Neural crest cell (in vitro differentiated cells): Measurements from ENCODE around the gene FCRL5. TPM values are rescaled to one million over a fixed set of nuclear protein-coding genes. Genes with fewer than 3 reads are reported as not detected.
"Not testable (repeated sequence)": the region's sequence is repeated elsewhere in the genome, so short reads cannot be mapped to it uniquely, and the experiment has no call there.

ENCODE experiments used
- DNase-seq: peaks from one replicate; pipeline ENCODE4 v3.0.0; 2021; ENCODE audit warnings: low read depth, mixed read lengths, low spot score
- H3K27ac Mint-ChIP-seq: one replicate; pipeline ENCODE4 v1.8.0; 2021; ENCODE audit warnings: mild to moderate bottlenecking, mixed read lengths; ENCODE audit not compliant: unreplicated experiment
- H3K27me3 Mint-ChIP-seq: 2 replicates; pipeline ENCODE4 v1.8.0; 2021; ENCODE audit warnings: low read depth, mild to moderate bottlenecking, mixed read lengths
- H3K36me3 Mint-ChIP-seq: 2 replicates; pipeline ENCODE4 v1.8.0; 2021; ENCODE audit warnings: low read depth, mild to moderate bottlenecking, mixed read lengths
- H3K4me1 Mint-ChIP-seq: 2 replicates; pipeline ENCODE4 v1.8.0; 2021; ENCODE audit warnings: mixed read lengths
- H3K4me3 Mint-ChIP-seq: one replicate; pipeline ENCODE4 v1.8.0; 2021; ENCODE audit warnings: mild to moderate bottlenecking, mixed read lengths
- H3K9me3 Mint-ChIP-seq: 2 replicates; pipeline ENCODE4 v1.8.0; 2021; ENCODE audit warnings: mixed read lengths
- total RNA-seq: library from RNA; stranded (reverse); gene quantifications from 2 replicates; pipeline ENCODE4 v1.2.1, GENCODE V29; 2021
- TF ChIP-seq, protein P1 (sequence below): fragments of 200-600 bp; sonication (generic); conservative IDR thresholded peaks from 2 replicates; pipeline ENCODE4 v1.5.0; 2021; ENCODE audit warnings: antibody characterized with exemption, mild to moderate bottlenecking

FCRL5 gene
- total RNA-seq, 1 donor from 2014 or later, result not detected

DNA sequence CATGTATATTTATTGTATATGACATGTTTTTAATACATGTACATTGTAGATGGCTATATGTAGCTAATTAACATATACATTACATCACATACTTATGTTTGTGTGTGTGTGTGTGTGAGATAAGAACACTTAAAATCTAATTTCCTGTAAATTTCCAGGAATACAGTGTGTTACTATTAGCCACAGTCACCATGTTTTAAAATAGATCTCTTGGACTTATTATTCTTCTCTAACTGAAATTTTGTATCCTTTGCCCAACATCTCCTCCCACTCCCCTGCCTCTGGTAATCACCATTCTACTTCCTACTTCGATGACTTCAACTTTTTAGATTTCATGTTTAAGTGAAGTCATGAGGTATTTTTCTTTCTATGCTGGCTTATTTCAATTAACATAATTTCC is 64.8 kb downstream of the FCRL5 start:
- Mint-ChIP-seq H3K27me3 (peaks cover 25% of the 10 kb centered on the region), H3K36me3 (no peaks in the 10 kb centered on the region), H3K27ac (no peak overlapping the region), H3K4me3 (no peak overlapping the region), H3K4me1 (no peaks in the 10 kb centered on the region), H3K9me3 (no peaks in the 10 kb centered on the region)
- TF ChIP-seq, protein P1, sequence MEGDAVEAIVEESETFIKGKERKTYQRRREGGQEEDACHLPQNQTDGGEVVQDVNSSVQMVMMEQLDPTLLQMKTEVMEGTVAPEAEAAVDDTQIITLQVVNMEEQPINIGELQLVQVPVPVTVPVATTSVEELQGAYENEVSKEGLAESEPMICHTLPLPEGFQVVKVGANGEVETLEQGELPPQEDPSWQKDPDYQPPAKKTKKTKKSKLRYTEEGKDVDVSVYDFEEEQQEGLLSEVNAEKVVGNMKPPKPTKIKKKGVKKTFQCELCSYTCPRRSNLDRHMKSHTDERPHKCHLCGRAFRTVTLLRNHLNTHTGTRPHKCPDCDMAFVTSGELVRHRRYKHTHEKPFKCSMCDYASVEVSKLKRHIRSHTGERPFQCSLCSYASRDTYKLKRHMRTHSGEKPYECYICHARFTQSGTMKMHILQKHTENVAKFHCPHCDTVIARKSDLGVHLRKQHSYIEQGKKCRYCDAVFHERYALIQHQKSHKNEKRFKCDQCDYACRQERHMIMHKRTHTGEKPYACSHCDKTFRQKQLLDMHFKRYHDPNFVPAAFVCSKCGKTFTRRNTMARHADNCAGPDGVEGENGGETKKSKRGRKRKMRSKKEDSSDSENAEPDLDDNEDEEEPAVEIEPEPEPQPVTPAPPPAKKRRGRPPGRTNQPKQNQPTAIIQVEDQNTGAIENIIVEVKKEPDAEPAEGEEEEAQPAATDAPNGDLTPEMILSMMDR, result no peak
- DNase-seq, result no peak

GRCh38 chr1:157487096-157487495 is 65.2 kb downstream of the FCRL5 start:
- no peaks in the 10 kb centered on the region for H3K4me1 Mint-ChIP-seq
- H3K9me3 Mint-ChIP-seq, result no peaks in the 10 kb centered on the region
- no peak for DNase-seq
- TF ChIP-seq, protein P1, result no peak
- H3K27me3 Mint-ChIP-seq, result peaks cover 21% of the 10 kb centered on the region
- no peaks in the 10 kb centered on the region for H3K36me3 Mint-ChIP-seq
- no peak overlapping the region for H3K27ac Mint-ChIP-seq
- no peak overlapping the region for H3K4me3 Mint-ChIP-seq

DNA sequence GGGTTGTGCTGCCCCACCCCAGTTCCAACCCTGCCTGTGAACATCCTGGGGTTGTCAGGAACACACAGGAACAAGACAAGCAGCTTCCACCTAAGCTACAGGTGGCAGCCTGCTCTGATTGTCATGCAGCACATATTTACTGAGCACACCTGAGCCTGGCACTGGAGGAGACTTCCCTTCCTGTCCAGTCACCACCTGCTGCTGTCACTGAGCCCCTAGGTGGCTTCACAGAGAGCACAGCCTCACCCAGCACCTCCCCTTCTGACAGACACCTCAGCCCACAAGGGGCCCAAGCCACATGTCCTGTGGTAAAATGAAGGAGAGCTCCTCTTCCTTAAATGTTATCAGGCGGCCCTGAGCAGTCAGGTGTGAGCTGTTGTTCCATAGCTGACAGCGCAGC is 65.9 kb downstream of the FCRL5 start:
- not testable (repeated sequence) for H3K36me3 Mint-ChIP-seq, H3K4me1 Mint-ChIP-seq, H3K9me3 Mint-ChIP-seq, H3K4me3 Mint-ChIP-seq, DNase-seq
- Mint-ChIP-seq H3K27ac (peak overlapping the region; percentile 21), H3K27me3 (peaks cover 14% of the 10 kb centered on the region)

DNA sequence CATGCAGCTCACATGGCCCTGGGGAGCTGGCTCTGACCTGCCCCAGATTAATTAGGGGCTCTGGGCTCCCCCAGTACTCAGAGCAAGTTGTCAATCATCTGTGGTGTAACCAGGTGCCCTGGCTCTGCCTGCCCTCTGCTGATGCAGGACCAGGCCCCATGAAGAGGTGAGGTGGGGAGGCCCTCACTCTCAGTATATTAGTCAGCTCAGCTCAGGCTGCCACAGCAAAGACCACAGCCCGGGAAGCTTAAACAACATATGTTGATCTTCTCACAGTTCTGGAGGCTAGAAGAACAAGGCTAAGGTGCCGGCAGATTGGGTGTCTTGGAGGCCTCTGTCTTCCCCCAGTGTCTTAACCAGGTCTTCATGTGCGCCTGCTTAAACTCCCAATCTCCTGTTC is 66.5 kb downstream of the FCRL5 start:
- no peak for DNase-seq
- Mint-ChIP-seq H3K27me3 (peaks cover 12% of the 10 kb centered on the region), H3K27ac (no peak overlapping the region), H3K4me3 (no peak overlapping the region), H3K9me3 (no peaks in the 10 kb centered on the region), H3K4me1 (no peaks in the 10 kb centered on the region), H3K36me3 (no peaks in the 10 kb centered on the region)
- TF ChIP-seq, protein P1, result no peak

DNA sequence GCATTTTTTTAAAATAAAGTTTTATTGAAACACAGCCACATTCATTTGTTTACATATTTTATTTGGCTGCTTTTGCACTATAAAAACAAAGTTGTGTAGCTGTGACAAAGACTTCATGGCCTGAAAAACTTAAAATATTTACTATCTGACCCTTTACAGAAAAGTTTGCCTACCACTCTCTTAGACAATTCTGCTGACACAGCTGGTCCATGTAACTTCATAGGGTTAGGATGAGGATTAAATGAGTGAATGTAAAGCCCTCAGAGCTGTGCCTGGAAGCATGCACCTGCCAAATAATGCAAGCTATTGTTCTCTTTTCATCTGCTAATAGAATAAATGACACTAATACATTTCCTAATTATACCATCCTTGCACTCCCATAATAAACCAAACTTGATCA is 67.7 kb downstream of the FCRL5 start:
- TF ChIP-seq, protein P1, result no peak
- DNase-seq, result no peak
- H3K4me1 Mint-ChIP-seq, result no peaks in the 10 kb centered on the region
- no peak overlapping the region for H3K27ac Mint-ChIP-seq
- H3K4me3 Mint-ChIP-seq, result no peak overlapping the region
- no peaks in the 10 kb centered on the region for H3K36me3 Mint-ChIP-seq
- H3K27me3 Mint-ChIP-seq, result peaks cover 14% of the 10 kb centered on the region
- peaks cover 2% of the 10 kb centered on the region for H3K9me3 Mint-ChIP-seq

GRCh38 chr1:157483635-157484034 is 68.7 kb downstream of the FCRL5 start:
- TF ChIP-seq, protein P1, result no peak
- H3K4me1 Mint-ChIP-seq, result no peaks in the 10 kb centered on the region
- no peak overlapping the region for H3K27ac Mint-ChIP-seq
- no peaks in the 10 kb centered on the region for H3K36me3 Mint-ChIP-seq
- H3K9me3 Mint-ChIP-seq, result peaks cover 7% of the 10 kb centered on the region
- DNase-seq, result no peak
- H3K4me3 Mint-ChIP-seq, result no peak overlapping the region
- H3K27me3 Mint-ChIP-seq, result peaks cover 14% of the 10 kb centered on the region
